ENCODE measurements around the gene PGD.
"Not testable (repeated sequence)": the region's sequence is repeated elsewhere in the genome, so short reads cannot be mapped to it uniquely, and the experiment has no call there.

PGD gene

DNA sequence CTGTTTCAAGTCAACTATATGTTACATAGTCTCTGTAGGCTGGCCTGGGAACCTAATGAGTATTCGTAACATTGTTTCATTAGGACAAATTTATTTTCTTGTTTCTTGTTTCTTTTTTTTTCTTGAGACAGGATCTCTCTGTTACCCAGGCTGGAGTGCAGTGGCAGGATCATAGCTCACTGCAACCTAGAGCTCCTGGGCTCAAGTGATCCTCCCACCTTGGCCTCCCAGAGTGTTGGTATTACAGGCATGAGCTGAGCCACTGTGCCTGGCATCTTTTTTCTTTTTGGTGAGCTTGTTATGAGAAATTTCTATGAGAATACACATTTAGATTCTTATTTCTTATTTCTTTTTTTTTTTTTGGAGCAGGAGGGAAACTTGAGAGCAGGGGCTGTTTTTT is 38.2 kb downstream of the PGD start:
- DNase-seq (ENCODE audit: low read depth in 3 of 3), result no peak

DNA sequence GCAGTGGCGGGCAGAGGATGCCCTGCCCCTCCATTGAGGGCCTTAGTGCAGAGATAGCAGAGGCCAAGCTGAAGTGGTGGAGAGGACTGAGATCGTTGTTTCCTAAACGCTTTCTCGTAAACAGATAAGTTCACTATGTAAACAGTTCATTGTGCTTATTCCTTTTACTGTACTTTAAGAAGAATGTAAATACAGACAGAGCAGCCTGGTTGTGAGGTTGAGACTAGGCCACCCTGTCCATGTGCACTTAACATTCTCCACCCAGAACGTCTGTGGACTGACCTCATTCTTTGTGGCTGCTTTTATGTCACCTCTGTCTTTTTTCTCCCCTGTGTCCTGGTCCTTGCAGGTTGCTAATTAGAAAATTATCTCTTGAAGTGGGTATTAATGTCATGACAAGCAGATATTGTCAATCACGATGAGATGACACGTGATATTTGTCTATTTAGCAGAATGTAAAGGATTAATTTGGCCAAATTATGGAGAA is 39.9 kb downstream of the PGD start:
- DNase-seq (ENCODE audit: low read depth in 3 of 3), result no peak

DNA sequence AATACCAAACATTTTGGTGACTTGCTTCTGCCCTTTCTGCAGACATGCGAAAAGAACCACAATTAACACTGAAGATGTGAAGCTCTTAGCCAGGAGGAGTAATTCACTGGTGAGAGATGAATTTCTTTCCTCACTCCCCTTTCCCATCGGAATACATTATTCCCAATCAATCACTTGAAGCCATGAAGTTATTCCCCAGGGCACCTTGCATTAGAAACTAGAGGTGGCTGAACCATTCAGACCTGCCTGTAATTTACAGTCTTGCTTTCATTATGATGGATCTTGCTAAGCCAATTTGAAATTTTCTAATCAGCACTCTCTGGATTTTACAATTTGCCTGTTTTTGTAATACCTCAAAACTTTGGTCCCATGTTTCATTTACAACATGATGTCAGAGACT is 41.4 kb downstream of the PGD start:
- no peak for DNase-seq (ENCODE audit: low read depth in 3 of 3)

DNA sequence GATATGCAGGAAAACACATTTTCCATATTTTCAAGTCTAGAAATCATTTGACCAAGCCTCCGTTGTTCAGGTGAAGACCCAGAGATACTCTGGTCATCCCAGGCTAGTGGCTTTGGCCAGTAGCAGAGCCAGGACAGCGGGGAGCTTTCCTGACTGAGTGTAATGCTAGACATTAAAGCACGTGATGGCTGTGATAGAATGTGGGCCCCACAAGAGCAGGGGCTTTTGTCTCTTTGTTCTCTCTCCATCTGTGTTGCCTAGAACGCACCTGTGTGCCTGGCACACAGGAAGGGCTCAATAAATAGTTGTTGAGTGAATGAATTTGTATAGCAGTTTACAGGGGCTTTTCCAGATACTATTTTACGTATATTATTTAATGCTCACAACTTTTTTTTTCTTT is 41.9 kb downstream of the PGD start:
- DNase-seq (ENCODE audit: low read depth in 3 of 3), result no peak

DNA sequence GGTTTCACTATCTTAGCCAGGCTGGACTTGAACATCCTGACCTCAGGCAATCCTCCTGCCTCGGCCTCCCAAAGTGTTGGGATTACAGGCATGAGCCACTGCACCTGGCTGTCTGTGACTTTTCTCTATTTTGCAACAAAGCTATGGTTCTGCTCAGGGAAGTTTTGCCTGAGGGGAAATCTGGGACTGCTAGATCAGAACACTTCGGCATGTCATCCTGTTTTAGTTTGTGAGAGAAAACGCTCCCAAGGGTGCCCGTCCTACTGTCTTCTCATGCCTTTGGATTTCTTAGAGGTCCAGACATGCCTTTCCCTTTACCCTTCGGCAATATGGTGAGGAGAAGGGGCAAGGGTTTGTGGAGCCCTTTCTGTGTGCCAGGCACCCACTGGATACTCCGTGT is 45.4 kb downstream of the PGD start:
- no peak for DNase-seq (ENCODE audit: low read depth in 3 of 3)

DNA sequence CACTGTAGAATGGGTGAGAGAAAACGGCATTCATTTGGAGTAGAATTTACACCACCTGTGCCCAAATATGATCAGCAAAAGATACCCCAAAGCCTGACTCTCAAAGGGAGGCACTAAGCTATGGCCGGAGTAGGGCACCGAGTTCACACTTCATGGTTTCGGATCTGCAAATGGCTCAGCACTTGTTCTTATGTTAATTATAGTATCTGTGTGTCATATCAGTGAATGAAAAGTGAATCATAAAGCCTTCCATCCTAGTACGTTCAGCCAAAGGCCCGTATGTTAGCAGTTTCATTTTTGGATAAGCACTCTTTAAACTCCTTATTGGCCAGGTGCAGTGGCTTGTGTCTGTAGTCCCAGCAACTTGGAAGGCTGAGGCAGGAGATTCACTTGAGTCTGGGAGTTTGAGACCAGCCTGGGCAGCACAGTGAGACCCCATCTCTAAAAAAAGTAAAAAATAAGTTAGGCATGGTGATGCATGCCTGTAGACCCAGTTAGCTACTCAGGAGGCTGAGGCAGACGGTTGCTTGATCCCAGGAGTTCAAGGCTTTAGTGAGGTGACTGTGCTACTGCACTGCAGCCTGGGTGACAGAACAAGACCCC is 46.0 kb downstream of the PGD start:
- DNase-seq (ENCODE audit: low read depth in 3 of 3), result no peak

DNA sequence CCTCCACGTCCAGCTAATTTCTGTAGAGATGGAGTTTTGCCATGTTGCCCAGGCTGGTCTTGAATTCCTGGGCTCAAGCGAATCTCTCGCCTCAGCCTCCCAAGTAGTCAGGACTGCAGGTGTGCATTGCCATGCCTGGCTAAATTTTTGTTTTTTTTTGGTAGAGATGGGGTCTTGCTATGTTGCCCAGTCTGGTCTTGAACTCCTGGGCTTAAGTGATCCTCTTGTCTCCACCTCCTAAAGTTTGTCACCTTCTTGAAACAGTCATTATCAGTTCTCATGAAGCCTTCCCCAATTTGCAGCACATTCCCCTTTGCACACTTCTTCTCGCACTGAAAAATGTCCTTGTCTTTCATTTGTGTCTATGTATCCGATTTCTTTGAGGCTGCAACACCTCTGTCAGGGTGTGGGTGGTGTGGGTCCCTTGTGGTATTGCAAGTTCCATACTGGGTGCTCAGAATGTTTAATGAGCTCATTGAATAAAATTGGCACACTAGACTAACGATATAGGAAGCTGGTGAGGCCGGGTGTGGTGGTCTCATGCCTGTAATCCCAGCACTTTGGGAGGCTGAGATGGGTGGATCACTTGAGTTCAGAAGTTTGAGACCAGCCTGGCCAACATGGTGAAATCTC is 48.0 kb downstream of the PGD start:
- DNase-seq (ENCODE audit: low read depth in 3 of 3), result no peak

DNA sequence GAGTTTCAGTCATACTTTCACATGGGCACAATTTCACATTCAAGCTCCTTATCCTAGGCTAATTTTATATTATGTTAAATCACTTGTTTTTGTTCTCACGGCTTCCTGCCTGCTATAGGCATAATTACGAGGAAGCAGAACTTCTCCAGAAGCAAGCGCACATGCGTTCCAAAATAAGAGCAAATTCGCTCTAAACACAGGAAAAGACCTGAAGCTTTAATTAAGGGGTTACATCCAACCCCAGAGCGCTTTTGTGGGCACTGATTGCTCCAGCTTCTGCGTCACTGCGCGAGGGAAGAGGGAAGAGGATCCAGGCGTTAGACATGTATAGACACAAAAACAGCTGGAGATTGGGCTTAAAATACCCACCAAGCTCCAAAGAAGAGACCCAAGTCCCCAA is 50.9 kb downstream of the PGD start, which contains the start of gene CORT:
CORT (plus strand) TSS at position 281 of the 400 bp plus-strand sequence. CDS start 193 bp downstream, outside the sequence.
- DNase-seq (ENCODE audit: low read depth in 3 of 3), result no peak

DNA sequence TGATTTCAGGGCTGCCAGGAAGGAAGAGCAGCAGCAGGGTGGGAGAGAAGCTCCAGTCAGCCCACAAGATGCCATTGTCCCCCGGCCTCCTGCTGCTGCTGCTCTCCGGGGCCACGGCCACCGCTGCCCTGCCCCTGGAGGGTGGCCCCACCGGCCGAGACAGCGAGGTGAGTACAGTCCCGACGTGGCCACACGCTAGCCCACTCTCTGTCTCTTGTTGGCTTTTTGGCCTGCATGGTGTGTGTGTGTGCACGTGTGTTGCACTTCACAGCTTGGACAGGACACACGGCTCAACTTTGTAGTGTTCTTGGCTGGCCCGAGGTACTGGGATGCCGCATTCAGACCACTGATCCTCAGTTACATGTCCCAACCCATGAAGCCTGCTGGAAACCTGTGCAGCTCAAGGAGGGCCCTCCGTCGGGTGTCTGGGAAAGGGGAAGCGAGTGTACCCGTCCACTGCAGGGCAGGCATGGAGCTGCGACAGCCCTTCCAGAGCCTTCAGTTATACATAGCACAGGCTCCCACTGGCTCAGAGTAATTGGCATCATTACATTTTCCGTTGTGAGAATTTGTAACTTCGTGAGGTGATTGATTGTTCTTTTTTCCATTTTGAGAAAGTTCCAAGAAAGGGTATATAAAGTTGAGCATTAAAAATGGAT is 51.4 kb downstream of the PGD start:
- DNase-seq (ENCODE audit: low read depth in 3 of 3), result no peak

DNA sequence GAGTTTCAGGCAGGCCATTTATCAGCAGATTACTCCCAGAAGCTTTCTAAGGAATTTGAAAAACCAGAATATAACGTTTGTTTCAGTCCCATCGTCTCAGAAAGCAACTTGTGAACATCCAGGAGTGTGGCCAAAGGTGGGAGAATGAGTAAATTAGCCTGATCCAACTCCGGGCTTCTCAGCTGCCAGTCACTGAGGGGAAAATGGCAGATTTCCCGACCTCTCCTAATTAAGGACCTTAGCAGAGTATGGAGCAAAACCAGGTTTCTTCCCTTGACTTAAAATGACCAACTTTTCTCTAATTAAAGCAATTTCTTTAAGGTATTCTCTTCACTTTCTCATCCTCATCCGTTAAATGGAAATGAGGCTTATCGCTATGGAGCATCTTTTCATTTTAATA is 52.0 kb downstream of the PGD start:
- DNase-seq (ENCODE audit: low read depth in 3 of 3), result no peak

DNA sequence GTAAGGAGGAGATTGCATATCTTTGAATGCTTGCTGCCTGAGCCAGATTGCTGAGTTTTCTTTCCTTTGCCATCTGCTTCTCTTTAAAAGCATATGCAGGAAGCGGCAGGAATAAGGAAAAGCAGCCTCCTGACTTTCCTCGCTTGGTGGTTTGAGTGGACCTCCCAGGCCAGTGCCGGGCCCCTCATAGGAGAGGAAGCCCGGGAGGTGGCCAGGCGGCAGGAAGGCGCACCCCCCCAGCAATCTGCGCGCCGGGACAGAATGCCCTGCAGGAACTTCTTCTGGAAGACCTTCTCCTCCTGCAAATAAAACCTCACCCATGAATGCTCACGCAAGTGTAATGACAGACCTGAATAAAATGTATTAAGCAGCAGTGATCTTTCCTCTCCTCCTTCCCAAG is 52.4 kb downstream of the PGD start:
- no peak for DNase-seq (ENCODE audit: low read depth in 3 of 3)

DNA sequence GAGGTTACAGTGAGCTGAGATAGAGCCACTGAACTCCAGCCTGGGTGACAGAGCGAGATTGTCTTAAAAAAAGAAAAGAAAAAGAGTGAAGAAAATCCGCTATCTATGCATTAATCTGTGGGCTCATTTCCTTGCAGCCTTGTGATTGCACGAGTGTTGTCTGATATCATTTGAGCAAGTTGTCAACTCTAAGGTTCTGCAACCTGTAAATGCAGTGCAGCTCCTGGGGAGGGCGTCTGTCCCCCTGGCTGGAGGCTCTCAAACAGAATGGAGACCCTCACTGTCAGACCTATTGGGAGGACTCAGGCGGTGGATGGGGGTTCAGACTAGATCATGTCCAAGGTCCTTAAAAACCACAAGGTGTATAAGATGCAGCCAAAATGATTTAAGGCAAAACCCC is 57.2 kb downstream of the PGD start:
- DNase-seq (ENCODE audit: low read depth in 3 of 3), result no peak

DNA sequence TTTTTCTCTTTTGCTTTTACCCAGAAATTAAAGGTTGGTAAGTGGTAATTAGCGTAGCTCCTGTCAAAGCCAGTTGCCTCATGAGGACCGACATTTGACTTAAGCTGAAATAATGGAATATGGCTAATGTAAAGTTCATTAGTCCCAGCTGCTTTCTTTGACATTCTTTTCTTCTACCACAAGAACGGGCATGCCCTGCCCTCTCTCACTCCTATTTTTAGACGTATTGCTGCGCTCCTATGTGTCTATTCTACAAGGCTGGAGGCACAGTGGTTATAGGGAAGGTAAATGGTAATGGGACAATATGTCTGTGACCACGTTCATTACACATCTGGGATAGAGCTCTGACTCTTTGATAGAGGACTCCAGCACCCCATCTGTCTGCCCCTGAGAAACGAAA is 57.8 kb downstream of the PGD start:
- no peak for DNase-seq (ENCODE audit: low read depth in 3 of 3)

DNA sequence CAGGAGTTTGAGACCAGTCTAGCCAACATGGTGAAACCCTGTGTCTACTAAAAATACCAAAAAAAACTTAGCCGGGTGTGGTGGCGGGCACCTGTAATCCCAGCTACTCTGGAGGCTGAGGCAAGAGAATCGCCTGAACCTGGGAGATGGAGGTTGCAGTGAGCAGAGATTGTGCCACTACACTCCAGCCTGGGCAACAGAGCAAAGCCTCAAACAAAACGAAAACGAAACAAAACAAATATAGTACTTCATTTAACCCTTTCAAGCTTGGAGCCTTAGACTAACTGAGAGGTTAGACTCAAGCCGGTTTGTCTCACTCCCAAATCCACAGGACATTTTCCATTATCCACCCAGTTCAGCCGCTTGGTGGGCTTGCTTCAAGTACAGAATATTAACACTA is 58.6 kb downstream of the PGD start:
- DNase-seq (ENCODE audit: low read depth in 3 of 3), result not testable (repeated sequence)

DNA sequence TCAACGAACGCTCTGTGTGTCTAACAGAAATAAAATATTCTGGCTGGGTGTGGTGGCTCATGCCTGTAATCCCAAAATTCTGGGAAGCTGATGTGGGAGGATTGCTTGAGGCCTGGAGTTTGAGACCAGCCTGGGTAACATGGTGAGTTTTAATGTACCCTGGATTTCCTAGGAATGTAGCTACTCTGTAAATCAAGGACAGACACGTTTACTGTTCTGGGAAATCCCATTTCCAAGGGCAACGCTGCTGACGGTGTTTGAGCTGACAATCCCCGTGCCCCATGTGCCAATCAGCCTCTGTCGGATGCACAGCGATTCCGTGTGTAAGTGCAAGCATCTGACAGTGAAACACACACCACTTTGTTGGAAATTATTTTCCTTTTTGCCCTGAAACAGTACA is 59.0 kb downstream of the PGD start:
- DNase-seq (ENCODE audit: low read depth in 3 of 3), result no peak

DNA sequence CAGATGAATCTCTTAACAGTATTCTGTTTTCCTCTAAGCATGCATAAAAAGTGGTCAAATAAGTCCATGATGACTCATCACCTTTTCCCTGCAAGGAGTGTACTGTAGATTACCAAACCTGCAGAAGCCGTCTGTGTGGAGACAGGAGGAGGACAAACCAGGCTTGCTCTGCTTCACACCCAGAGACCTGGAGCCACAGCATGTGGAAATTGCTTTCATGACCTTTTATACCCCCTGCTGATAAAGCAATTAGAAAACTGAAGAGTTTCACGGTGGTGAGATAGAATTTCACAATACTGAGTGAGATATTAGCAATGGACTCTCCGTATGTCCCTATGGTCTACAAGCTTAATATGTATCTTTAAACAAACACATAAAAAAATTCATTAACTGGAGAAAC is 60.3 kb downstream of the PGD start:
- DNase-seq (ENCODE audit: low read depth in 3 of 3), result no peak

DNA sequence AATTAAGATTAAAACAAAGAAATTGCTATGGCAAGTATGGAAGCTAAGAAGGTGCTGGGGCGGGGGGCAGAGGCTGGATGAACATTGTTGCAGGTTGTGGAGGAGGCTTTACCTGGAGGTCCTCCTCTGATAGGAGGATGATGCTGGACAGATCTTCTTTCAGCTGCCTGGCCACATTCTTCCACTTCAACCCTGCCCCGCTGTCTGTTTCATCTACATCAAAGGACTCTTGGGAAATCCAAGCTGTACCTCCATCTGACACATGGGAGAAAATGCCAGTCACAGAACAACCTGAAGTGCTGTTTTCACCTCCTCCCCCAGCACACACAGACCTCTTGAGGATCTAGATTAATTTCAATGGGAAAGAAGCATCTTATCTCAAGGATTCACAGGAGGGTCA is 68.2 kb downstream of the PGD start:
- DNase-seq (ENCODE audit: low read depth in 3 of 3), result no peak

DNA sequence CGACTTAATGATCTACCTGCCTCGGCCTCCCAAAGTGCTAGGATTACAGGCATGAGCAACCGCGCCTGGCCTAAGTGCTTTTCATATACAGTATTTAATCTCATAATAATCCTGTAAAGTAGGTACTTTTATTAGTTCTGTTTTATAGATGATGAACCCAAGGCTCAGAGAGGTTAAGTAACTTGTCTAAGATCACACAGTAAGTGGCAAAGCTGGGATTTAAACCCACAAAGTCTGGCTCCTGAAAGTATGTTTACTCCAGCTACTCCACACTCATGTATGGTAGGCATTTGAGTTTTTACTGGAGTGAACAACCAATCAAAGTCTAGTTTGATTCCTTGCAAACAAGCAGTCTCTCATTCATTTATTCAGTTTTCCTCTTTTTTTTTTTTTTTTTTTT is 71.2 kb downstream of the PGD start:
- no peak for DNase-seq (ENCODE audit: low read depth in 3 of 3)

Measured in stimulated activated CD4-positive, alpha-beta T cell treated with anti-CD3 and anti-CD28 coated beads, TNF-alpha, amount 100 ng/mL, for 4 hours (primary cell).